Measurements from ENCODE around the gene R3HDM1.

DNA sequence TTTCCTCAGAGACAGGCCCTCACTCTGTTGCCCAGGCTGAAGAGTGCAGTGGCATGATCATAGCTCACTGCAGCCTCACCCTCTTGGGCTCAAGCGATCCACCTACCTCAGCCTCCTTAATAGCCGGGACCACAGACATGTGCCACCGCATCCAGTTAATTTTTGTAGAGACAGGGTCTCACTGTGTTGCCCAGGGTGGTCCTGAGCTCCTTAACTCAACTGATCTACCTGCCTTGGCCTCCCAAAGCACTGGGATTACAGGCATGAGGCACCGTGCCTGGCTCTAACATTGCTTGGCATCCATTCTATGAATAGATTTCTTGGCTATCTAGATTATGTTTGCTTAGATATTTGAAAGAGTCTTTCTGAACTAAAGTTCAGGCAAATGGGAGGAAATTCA, 21.6 kb downstream of the R3HDM1 start:
- TF ChIP-seq, protein P1, sequence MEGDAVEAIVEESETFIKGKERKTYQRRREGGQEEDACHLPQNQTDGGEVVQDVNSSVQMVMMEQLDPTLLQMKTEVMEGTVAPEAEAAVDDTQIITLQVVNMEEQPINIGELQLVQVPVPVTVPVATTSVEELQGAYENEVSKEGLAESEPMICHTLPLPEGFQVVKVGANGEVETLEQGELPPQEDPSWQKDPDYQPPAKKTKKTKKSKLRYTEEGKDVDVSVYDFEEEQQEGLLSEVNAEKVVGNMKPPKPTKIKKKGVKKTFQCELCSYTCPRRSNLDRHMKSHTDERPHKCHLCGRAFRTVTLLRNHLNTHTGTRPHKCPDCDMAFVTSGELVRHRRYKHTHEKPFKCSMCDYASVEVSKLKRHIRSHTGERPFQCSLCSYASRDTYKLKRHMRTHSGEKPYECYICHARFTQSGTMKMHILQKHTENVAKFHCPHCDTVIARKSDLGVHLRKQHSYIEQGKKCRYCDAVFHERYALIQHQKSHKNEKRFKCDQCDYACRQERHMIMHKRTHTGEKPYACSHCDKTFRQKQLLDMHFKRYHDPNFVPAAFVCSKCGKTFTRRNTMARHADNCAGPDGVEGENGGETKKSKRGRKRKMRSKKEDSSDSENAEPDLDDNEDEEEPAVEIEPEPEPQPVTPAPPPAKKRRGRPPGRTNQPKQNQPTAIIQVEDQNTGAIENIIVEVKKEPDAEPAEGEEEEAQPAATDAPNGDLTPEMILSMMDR (IDR thresholded peaks at IDR 0.05) = no peak
- TF ChIP-seq ZFX (IDR thresholded peaks at IDR 0.05; ENCODE audit: borderline replicate concordance) = no peak
